NCI-H2227 treated with DMSO at 0.1 percent for 48 hours (cell line): ENCODE results near the gene SLC19A2.
"Not testable (repeated sequence)": the region's sequence is repeated elsewhere in the genome, so short reads cannot be mapped to it uniquely, and the experiment has no call there.

Experiments
- DNase-seq: peaks from one replicate; lab custom pipeline; 2025; lab: John Stamatoyannopoulos, UW

The SLC19A2 gene

GRCh38 chr1:169485431-169486280, at the start of gene SLC19A2:
Gene SLC19A2, minus strand, starts transcription at chr1:169485944. Its CDS starts 178 bp downstream, at chr1:169485766.
- peak; percentile 97 for DNase-seq

- DNase-seq = no peak
Measured at GRCh38 chr1:169534653-169535052, 48.9 kb upstream of the SLC19A2 start.

- DNase-seq = not testable (repeated sequence)
Measured at GRCh38 chr1:169533528-169534190, 47.9 kb upstream of the SLC19A2 start.

- no peak for DNase-seq
Measured at GRCh38 chr1:169530448-169530847, 44.7 kb upstream of the SLC19A2 start.

GRCh38 chr1:169529068-169529642, 43.4 kb upstream of the SLC19A2 start:
- no peak for DNase-seq

GRCh38 chr1:169528215-169529067, 42.7 kb upstream of the SLC19A2 start:
- no peak for DNase-seq

GRCh38 chr1:169527451-169528214, 41.9 kb upstream of the SLC19A2 start:
- no peak for DNase-seq

- no peak for DNase-seq
Measured at GRCh38 chr1:169527001-169527400, 41.3 kb upstream of the SLC19A2 start.

- no peak for DNase-seq
Measured at GRCh38 chr1:169526120-169526832, 40.5 kb upstream of the SLC19A2 start.

- no peak for DNase-seq
Measured at GRCh38 chr1:169525391-169525790, 39.6 kb upstream of the SLC19A2 start.

GRCh38 chr1:169523904-169524303, 38.2 kb upstream of the SLC19A2 start:
- DNase-seq = no peak

- no peak for DNase-seq
Measured at GRCh38 chr1:169521226-169521625, 35.5 kb upstream of the SLC19A2 start.

GRCh38 chr1:169517558-169518186, 31.9 kb upstream of the SLC19A2 start:
- DNase-seq = no peak

- no peak for DNase-seq
Measured at GRCh38 chr1:169515641-169516040, 29.9 kb upstream of the SLC19A2 start.

- DNase-seq = no peak
Measured at GRCh38 chr1:169514566-169515270, 29.0 kb upstream of the SLC19A2 start.

- no peak for DNase-seq
Measured at GRCh38 chr1:169513208-169513607, 27.5 kb upstream of the SLC19A2 start.

- no peak for DNase-seq
Measured at GRCh38 chr1:169511316-169512005, 25.7 kb upstream of the SLC19A2 start.

GRCh38 chr1:169510060-169510459, 24.3 kb upstream of the SLC19A2 start:
- no peak for DNase-seq

GRCh38 chr1:169509354-169509753, 23.6 kb upstream of the SLC19A2 start:
- DNase-seq = peak; percentile 22
